Fibroblast of lung (primary cell): ENCODE measurements around the gene GRN.

Experiments used
- CTCF ChIP-seq, 2 donors: IDR thresholded peaks in 1 of 2; conservative IDR thresholded peaks in 1 of 2; 1 replicate in 1 of 2; 2 replicates in 1 of 2; pipeline ENCODE4 v1.5.1; 2011 to 2012; ENCODE audit warnings: low read length in 2 of 2, control low read depth in 1 of 2, inconsistent platforms in 1 of 2, low read depth in 1 of 2, mild to moderate bottlenecking in 1 of 2
- EZH2 ChIP-seq: IDR thresholded peaks from 2 replicates; pipeline ENCODE4 v1.5.1; 2012; ENCODE audit warnings: low read length, control low read depth, mild to moderate bottlenecking; ENCODE audit errors: missing control alignments

- TF ChIP-seq CTCF (conservative IDR thresholded peaks at IDR 0.05 in 1 of 2, IDR thresholded peaks at IDR 0.05 in 1 of 2; ENCODE audit: low read depth in 1 of 2, low read length in 2 of 2) = no peak
- TF ChIP-seq EZH2 = no peak
Measured at GRCh38 chr17:44375196-44376017, 30.3 kb downstream of the GRN start.
